ENCODE results near the gene DCHS2.

DCHS2 gene

GRCh38 chr4:154399259-154399974 lies 92.2 kb downstream of the DCHS2 start:
- TF ChIP-seq CTCF (IDR thresholded peaks at IDR 0.05; ENCODE audit: unreplicated experiment in 3 of 3), result peak; percentile 57 to 64 (median 64)
- H3K4me3 Mint-ChIP-seq, result peak overlapping the region in 2 of 3 experiments; percentile 40 to 68
- H3K9me3 Mint-ChIP-seq, result peaks cover 4% of the 10 kb centered on the region
- H3K27me3 Mint-ChIP-seq (ENCODE audit: low read depth), result peaks cover 6% of the 10 kb centered on the region
- H3K36me3 Mint-ChIP-seq (ENCODE audit: low read depth), result no peaks in the 10 kb centered on the region
- H3K27ac Mint-ChIP-seq, result peak overlapping the region; percentile 37 to 95 (median 92)
- H3K4me1 Mint-ChIP-seq, result peaks cover 16% of the 10 kb centered on the region

DNA sequence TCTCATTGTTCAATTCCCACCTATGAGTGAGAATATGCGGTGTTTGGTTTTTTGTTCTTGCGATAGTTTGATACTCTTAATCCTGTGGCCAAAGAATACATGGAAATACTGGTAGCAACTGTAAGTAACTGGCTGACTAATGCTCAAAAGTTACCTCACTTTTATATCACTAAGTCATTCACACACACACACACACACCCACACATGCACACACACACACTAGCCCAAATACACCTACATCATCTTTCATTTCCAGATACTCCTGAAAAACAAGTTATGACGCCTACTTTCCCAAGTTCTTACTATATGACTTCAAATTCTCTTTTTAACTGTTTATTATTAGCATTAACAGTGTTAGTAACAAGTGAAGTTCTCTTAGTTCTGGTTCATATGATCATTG lies 101.3 kb downstream of the DCHS2 start:
- H3K4me1 Mint-ChIP-seq, result no peaks in the 10 kb centered on the region
- no peak overlapping the region for H3K4me3 Mint-ChIP-seq
- no peak overlapping the region for H3K27ac Mint-ChIP-seq
- peaks cover 3% of the 10 kb centered on the region for H3K9me3 Mint-ChIP-seq
- H3K27me3 Mint-ChIP-seq (ENCODE audit: low read depth), result no peaks in the 10 kb centered on the region
- no peaks in the 10 kb centered on the region for H3K36me3 Mint-ChIP-seq (ENCODE audit: low read depth)
- TF ChIP-seq CTCF (IDR thresholded peaks at IDR 0.05; ENCODE audit: unreplicated experiment in 3 of 3), result no peak

- Mint-ChIP-seq H3K27me3 (ENCODE audit: low read depth) (no peaks in the 10 kb centered on the region), H3K4me3 (no peak overlapping the region), H3K9me3 (peaks cover 3% of the 10 kb centered on the region), H3K36me3 (ENCODE audit: low read depth) (no peaks in the 10 kb centered on the region), H3K27ac (no peak overlapping the region), H3K4me1 (no peaks in the 10 kb centered on the region)
- no peak for TF ChIP-seq CTCF (IDR thresholded peaks at IDR 0.05; ENCODE audit: unreplicated experiment in 3 of 3)
These were observed 102.5 kb downstream of the DCHS2 start for GRCh38 chr4:154389148-154389547.

- Mint-ChIP-seq H3K9me3 (peaks cover 14% of the 10 kb centered on the region), H3K4me1 (no peaks in the 10 kb centered on the region), H3K36me3 (ENCODE audit: low read depth) (no peaks in the 10 kb centered on the region), H3K27ac (no peak overlapping the region), H3K27me3 (ENCODE audit: low read depth) (no peaks in the 10 kb centered on the region), H3K4me3 (no peak overlapping the region)
- no peak for TF ChIP-seq CTCF (IDR thresholded peaks at IDR 0.05; ENCODE audit: unreplicated experiment in 3 of 3)
These were observed 107.6 kb downstream of the DCHS2 start for GRCh38 chr4:154384012-154384411.

DNA sequence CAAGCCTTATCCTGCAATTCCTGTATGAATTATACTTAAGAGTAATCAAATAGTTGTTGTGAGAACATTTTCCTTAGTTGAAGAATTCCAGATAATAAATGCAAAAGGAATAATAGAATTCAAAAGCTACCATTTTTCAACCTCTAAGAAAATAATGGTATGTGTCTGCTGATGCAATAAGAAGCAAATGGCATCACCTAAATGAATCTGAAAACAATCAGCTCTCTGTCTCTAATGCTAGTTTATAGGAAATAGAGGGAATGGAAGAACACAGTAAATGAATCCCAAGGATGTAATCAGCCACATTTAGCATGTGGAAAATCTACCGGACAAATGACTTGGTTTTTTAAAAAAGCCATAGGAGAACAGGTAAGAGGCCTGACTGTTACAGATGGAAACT lies 115.1 kb downstream of the DCHS2 start:
- Mint-ChIP-seq H3K36me3 (ENCODE audit: low read depth) (no peaks in the 10 kb centered on the region), H3K27ac (no peak overlapping the region), H3K4me3 (no peak overlapping the region), H3K4me1 (peaks cover 4% of the 10 kb centered on the region), H3K27me3 (ENCODE audit: low read depth) (no peaks in the 10 kb centered on the region), H3K9me3 (peaks cover 4% of the 10 kb centered on the region)
- no peak for TF ChIP-seq CTCF (IDR thresholded peaks at IDR 0.05; ENCODE audit: unreplicated experiment in 3 of 3)

- Mint-ChIP-seq H3K27me3 (ENCODE audit: low read depth) (no peaks in the 10 kb centered on the region), H3K36me3 (ENCODE audit: low read depth) (no peaks in the 10 kb centered on the region), H3K27ac (peak overlapping the region in 1 of 3 experiments; percentile 76), H3K9me3 (no peaks in the 10 kb centered on the region), H3K4me1 (peaks cover 27% of the 10 kb centered on the region), H3K4me3 (no peak overlapping the region)
- TF ChIP-seq CTCF (IDR thresholded peaks at IDR 0.05; ENCODE audit: unreplicated experiment in 3 of 3), result no peak
These were observed 123.5 kb downstream of the DCHS2 start for GRCh38 chr4:154368060-154368459.

Measured in nephron (organoid).